Activated T-helper 9 cell treated with anti-CD3 and anti-CD28 coated beads, Interleukin-2, amount 50 U/mL, for 16 hours (primary cell): ENCODE data around the gene PHACTR1.

Source experiments
- DNase-seq: peaks from one replicate; pipeline ENCODE4 v3.0.0-alpha.2; 2020; ENCODE audit warnings: low read depth

The PHACTR1 gene

GRCh38 chr6:13032566-13032965 lies 316.0 kb downstream of the PHACTR1 start:
- no peak for DNase-seq

DNA sequence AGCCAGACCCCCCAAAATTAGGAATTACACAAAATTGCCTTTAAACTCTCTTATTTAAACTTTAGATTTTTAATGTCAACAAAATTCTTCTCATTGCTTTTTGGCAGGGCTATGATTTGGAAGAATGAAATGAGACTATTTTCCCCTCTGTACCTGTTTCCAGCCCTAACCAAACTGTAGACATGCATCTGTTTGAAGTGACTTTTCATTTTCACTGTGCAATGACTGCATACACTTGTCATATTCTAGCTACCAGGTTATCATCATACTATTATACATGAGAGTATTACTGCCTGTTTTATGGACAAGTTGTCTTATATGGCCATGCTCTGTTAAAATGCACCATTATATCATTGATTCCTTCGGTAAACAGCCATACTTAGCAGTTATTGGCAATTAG lies 316.6 kb downstream of the PHACTR1 start:
- DNase-seq = no peak

DNA sequence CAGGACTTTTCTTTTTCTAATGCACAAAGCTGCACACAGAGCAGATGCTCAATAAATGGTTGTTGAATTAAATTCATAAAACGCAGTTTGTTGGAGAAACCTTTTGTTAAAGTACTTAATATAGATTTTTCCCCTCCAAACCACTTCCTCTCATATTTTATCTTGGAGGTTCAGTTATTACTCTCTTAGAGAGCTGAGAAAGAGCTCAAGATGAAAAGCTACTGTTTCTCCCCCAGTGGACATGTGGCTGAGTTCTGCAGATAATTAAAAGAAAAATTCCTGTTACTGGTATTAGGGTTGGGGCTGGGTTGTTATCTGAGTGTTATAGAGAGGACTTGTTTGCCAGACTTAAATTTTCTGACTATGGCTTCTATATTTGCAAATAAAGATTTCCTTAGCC lies 317.7 kb downstream of the PHACTR1 start:
- no peak for DNase-seq

DNA sequence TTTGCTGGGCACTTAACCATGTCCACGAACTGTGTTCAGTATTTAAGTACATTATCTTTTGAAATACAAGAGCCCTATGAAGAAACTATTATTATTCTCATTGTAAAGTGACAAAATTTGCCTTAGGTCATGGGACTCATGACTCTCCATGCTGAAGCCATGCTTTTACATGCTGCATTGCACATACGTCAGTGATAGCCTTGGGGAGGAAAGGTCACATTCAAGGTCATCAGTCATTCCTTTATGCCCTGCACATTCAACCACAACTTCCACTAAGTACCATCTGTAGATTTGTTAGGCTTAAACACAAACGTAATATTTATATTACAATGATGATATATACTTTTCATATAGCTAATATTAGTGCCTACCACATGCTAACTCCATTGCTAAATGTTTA lies 319.0 kb downstream of the PHACTR1 start:
- DNase-seq = no peak

- DNase-seq = no peak
Observed at GRCh38 chr6:13038315-13038714, 321.7 kb downstream of the PHACTR1 start.

DNA sequence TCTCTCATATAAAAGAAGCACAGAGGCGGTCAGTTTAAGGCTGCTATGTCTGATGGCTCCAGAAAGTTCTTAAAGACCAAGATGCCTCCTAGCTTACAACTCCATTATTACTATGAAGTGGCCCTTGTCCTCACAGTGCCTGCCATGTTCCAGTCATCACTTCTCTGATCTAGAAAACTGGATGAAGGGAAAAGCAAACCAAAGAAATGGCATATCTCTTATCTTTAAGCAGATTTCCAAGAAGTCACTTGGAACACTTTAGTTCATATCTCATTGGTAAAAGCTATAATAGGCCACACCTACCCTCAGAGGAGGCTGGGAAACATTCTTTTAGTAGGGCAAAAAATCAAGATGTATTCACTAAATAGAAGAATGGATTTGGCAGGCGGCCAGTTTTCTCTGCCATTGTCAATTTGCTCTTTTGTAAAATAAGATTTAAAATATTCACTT lies 322.2 kb downstream of the PHACTR1 start:
- no peak for DNase-seq

GRCh38 chr6:13044390-13044789 lies 327.8 kb downstream of the PHACTR1 start:
- DNase-seq = no peak

GRCh38 chr6:13044896-13045295 lies 328.3 kb downstream of the PHACTR1 start:
- no peak for DNase-seq

GRCh38 chr6:13045676-13046075 lies 329.1 kb downstream of the PHACTR1 start:
- DNase-seq = no peak

GRCh38 chr6:13046084-13046483 lies 329.5 kb downstream of the PHACTR1 start:
- no peak for DNase-seq

DNA sequence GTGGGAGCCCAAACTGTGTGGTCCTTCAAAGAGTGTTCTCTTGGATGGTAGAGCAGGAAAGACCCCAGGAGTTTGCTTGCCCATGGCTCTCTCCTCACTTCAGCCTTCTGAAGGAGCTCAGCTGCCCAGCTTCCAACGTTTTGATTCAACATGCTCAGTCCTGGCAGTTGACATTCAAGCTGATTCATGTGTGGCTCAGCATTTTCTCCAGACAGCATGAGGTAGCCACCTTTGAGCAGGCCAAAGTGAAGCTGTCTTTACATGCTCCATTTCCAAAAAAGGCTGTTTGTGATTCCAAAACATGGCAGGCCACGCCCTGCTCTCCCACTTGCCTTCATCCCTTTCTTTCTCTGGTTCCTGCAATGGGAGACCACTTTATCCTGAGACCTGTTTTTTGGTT lies 331.5 kb downstream of the PHACTR1 start:
- no peak for DNase-seq

DNA sequence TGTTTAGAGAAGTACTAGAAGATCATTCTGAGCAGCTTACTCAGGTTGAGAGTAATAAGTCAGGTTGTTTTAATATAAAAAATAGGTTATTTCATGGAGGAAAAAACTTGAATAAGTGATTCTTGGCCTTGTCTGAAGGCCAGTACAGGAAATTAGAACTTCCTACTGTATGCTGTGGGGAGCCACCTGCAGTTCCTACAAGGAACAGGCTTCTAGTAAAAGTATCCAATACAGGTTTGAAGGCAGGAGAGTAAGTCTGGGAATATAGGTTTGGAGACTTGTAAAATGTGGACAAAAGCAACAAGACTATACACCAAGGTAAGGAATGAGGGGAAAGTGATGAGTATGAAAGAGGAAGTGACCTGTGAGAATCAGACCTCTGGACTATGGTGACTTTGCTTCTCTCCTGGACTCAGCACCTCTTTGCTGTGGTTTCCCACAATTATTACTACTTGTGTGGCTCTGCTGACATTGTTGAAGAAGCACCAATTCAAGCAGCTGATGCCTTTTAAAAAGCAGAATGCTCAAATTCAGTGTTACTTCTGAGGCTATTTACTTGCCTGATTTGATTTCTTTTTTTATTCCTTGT lies 333.2 kb downstream of the PHACTR1 start:
- no peak for DNase-seq

DNA sequence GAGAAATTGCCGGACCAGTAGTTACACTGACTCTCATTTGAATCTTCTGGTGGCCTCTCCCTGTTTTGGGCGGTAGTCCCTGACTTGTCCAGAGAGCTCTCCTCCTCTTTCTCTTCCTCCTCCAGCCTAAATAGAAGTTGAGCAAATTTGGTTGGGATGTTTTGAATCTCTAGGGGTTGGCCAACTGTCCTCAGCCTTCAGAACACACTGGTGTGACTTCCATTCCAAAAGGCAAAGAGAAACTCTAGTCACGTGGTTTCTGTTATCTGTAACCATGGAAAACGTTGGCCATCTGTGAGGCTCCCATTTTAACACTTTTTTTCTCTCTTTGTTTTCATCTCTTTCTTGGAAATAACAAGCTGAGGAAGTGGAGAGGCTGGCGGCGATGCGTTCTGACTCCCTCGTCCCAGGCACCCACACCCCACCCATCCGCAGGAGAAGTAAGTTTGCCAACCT lies 336.5 kb downstream of the PHACTR1 start:
- DNase-seq = no peak

- no peak for DNase-seq
Observed at GRCh38 chr6:13058051-13058450, 341.5 kb downstream of the PHACTR1 start.

- DNase-seq = no peak
Observed at GRCh38 chr6:13059026-13059425, 342.5 kb downstream of the PHACTR1 start.

DNA sequence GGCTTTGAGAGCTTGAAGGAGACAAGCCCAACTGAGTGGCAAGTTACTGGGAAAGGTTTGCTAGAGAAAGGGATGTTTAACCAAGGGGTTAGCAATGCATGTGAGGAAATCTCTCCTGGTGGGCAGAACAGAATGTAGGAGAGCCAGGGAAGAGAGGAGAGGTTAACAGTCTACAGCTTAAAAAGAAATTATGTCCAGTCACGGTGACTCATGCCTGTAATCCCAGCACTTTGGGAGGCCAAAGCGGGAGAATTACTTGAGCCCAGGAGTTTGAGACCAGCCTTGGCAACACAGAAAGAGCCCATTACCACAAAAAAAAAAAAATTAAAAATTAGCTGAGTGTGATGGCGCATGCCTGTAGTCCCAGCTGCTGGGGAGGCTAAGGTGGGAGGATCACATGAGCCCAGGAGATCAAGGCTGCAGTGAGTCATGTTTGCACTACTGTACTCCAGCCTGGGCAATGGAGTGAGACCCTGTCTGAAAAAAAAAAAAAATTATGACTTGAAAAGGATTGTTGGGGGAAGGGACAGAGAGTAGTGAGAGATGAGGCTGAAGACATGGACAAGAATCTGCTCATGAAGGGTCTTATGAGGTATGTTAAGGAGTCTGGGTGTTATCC lies 346.8 kb downstream of the PHACTR1 start:
- no peak for DNase-seq

- DNase-seq = no peak
Observed at GRCh38 chr6:13065581-13065980, 349.0 kb downstream of the PHACTR1 start.

GRCh38 chr6:13066050-13066449 lies 349.5 kb downstream of the PHACTR1 start:
- DNase-seq = no peak

GRCh38 chr6:13066820-13067219 lies 350.3 kb downstream of the PHACTR1 start:
- no peak for DNase-seq

DNA sequence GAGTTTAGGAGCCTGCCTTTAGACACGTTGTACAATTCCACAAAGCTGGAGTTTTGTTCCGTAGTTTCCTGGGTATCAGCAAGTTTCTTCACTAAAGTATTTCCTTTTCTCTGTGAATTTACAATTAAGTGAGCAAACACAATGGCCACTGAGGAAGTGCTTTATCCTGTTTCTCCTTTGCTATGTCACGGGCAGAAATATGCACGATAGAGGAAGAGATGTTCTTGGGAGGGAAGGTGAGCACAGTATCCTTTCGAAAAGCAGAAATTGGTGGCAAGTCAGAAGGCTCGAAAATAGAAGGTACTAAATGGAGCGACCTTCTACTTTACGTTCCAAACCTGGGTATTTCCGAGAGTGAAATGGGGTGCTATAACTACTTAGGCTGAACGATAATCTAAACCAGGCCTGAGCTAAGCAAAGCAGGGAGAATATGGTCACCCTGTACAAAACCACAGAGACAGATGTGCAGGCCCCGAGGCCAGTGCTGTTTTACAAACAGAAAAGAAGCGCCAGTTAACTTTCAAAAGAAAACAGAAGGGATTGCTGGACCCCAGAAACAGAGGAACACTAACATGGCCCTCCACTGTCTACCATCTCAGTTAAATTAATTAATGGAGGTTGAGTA lies 352.1 kb downstream of the PHACTR1 start:
- DNase-seq = no peak

- DNase-seq = no peak
Observed at GRCh38 chr6:13071550-13072345, 355.2 kb downstream of the PHACTR1 start.

- DNase-seq = no peak
Observed at GRCh38 chr6:13072686-13073347, 356.2 kb downstream of the PHACTR1 start.
